Lower leg skin (tissue), 4 donors: ENCODE data around the gene DNAJC13. TPM values are rescaled to one million over a fixed set of nuclear protein-coding genes. Genes with fewer than 3 reads are reported as not detected.
A peak's percentile ranks its signal among the peaks of the same experiment; 100 is the strongest.
"Not testable (repeated sequence)": the region's sequence is repeated elsewhere in the genome, so short reads cannot be mapped to it uniquely, and the experiment has no call there.

ENCODE experiments used
- DNase-seq, 2 donors: peaks; one replicate each; pipeline ENCODE4 v3.0.0-alpha.2; 2019; ENCODE audit warnings: low spot score in 2 of 2
- H3K4me3 ChIP-seq: fragments of 200-600 bp; sonication (generic); 2 replicates; pipeline ENCODE4 v1.5.1; 2017; ENCODE audit warnings: mild to moderate bottlenecking, low read depth; ENCODE audit not compliant: poor library complexity, severe bottlenecking
- CTCF ChIP-seq, 3 donors: fragments of 450-650 bp; IDR thresholded peaks; one replicate each; pipeline ENCODE4 v1.5.1; 2016; ENCODE audit warnings: antibody characterized with exemption in 3 of 3, mild to moderate bottlenecking in 3 of 3, moderate library complexity in 2 of 3
- POLR2A ChIP-seq, 2 donors: fragments of 450-650 bp; IDR thresholded peaks; one replicate each; pipeline ENCODE4 v1.6.1; 2016 to 2017; ENCODE audit warnings: antibody characterized with exemption in 2 of 2, mild to moderate bottlenecking in 1 of 2, moderate library complexity in 1 of 2
- WGBS, 2 donors: methylation state at CpG; one replicate each; pipeline ENCODE4 v1.1.5; 2018; 5-methylcytosine and 5-hydroxymethylcytosine counted together
- intact Hi-C: fragments of 100-400 bp; cut with DNase I; formaldehyde crosslinking; loops from one replicate; pipeline ENCODE4 v1.15.0; 2023; ENCODE audit warnings: low total_unique reads
- total RNA-seq, 4 donors: library from RNA; depleted of rRNA; stranded (reverse); fragments of >200 nt; gene quantifications; one replicate each; pipeline ENCODE4 v1.1.0, GENCODE V29; 2016

DNAJC13 gene
- 10 to 100 TPM; 25.4 to 54.1 (median 31.2) TPM for total RNA-seq

GRCh38 chr3:132416807-132417694 is at the start of gene DNAJC13:
Gene DNAJC13, plus strand, starts transcription at chr3:132417502. Its CDS starts 17,049 bp downstream, at chr3:132434551.
- intact Hi-C loops: no loop called here
- DNase-seq: peak; percentile 94 to 98
- WGBS, 2 donors: 1 to 2% methylated on average over 55 to 61 of the region's 63 CpGs
- TF ChIP-seq CTCF (IDR thresholded peaks at IDR 0.05) (no peak), POLR2A (IDR thresholded peaks at IDR 0.05) (peak in 1 of 2 donors; percentile 54)
- peak within 1 kb of the TSS; percentile 87 for H3K4me3 ChIP-seq

GRCh38 chr3:132368515-132368914 is 48.8 kb upstream of the DNAJC13 start:
- TF ChIP-seq CTCF (IDR thresholded peaks at IDR 0.05): no peak
- no peak for TF ChIP-seq POLR2A (IDR thresholded peaks at IDR 0.05)
- WGBS, 2 donors: 94 to 100% methylated on average over 2 of the region's 2 CpGs
- no peak for DNase-seq
- H3K4me3 ChIP-seq: no peak overlapping the region
- intact Hi-C loops: no loop called here

GRCh38 chr3:132368962-132369361 is 48.3 kb upstream of the DNAJC13 start:
- no peak for TF ChIP-seq CTCF (IDR thresholded peaks at IDR 0.05)
- no peak for TF ChIP-seq POLR2A (IDR thresholded peaks at IDR 0.05)
- intact Hi-C loops: no loop called here
- H3K4me3 ChIP-seq: no peak overlapping the region
- no peak for DNase-seq

- WGBS, 2 donors: 91 to 94% methylated on average over 23 to 25 of the region's 25 CpGs
- H3K4me3 ChIP-seq, DNase-seq, intact Hi-C loops: not testable (repeated sequence)
Measured at GRCh38 chr3:132376945-132377354, 40.4 kb upstream of the DNAJC13 start.

- no peak for DNase-seq
- WGBS, 2 donors: 80 to 81% methylated on average over 2 of the region's 2 CpGs
- intact Hi-C loops: no loop called here
- TF ChIP-seq POLR2A (IDR thresholded peaks at IDR 0.05): no peak
- TF ChIP-seq CTCF (IDR thresholded peaks at IDR 0.05): no peak
- no peak overlapping the region for H3K4me3 ChIP-seq
Measured at GRCh38 chr3:132378048-132378762, 39.1 kb upstream of the DNAJC13 start.

GRCh38 chr3:132378846-132379245 is 38.5 kb upstream of the DNAJC13 start:
- H3K4me3 ChIP-seq: no peak overlapping the region
- intact Hi-C loops: no loop called here
- DNase-seq: no peak
- TF ChIP-seq CTCF (IDR thresholded peaks at IDR 0.05) (no peak), POLR2A (IDR thresholded peaks at IDR 0.05) (no peak)
- 74 to 79% methylated on average over 2 of the region's 2 CpGs for WGBS, 2 donors
